Smooth muscle cell (in vitro differentiated cells): Measurements from ENCODE around the gene KPNA4. TPM values are rescaled to one million over a fixed set of nuclear protein-coding genes. Genes with fewer than 3 reads are reported as not detected.

ENCODE experiments used
- DNase-seq: peaks from one replicate; lab custom pipeline; 2025; ENCODE audit not compliant: unreplicated experiment; lab: John Stamatoyannopoulos, UW
- H2AFZ ChIP-seq: fragments of 200-600 bp; sonication (generic); 2 replicates; pipeline ENCODE4 v1.6.0; 2016; ENCODE audit warnings: antibody characterized with exemption, low read depth, mild to moderate bottlenecking
- H3F3A ChIP-seq: fragments of 200-600 bp; sonication (generic); 2 replicates; pipeline ENCODE4 v1.6.0; 2017; ENCODE audit warnings: antibody characterized with exemption, low read depth
- H3K27ac ChIP-seq: fragments of 200-600 bp; sonication (generic); 2 replicates; pipeline ENCODE4 v1.5.1; 2016; ENCODE audit warnings: low read depth, mild to moderate bottlenecking
- H3K27me3 ChIP-seq: fragments of 200-600 bp; sonication (generic); 2 replicates; pipeline ENCODE4 v1.6.1; 2016; ENCODE audit warnings: low read depth, mild to moderate bottlenecking
- H3K36me3 ChIP-seq: fragments of 200-600 bp; sonication (generic); 2 replicates; pipeline ENCODE4 v1.5.1; 2016; ENCODE audit warnings: low read depth
- H3K4me1 ChIP-seq: fragments of 200-600 bp; sonication (generic); 2 replicates; pipeline ENCODE4 v1.5.1; 2016; ENCODE audit warnings: low read depth
- H3K4me2 ChIP-seq: fragments of 200-600 bp; sonication (generic); 2 replicates; pipeline ENCODE4 v1.6.0; 2016; ENCODE audit warnings: mild to moderate bottlenecking
- H3K4me3 ChIP-seq: fragments of 200-600 bp; sonication (generic); 2 replicates; pipeline ENCODE4 v1.5.1; 2016; ENCODE audit warnings: mild to moderate bottlenecking
- H3K79me2 ChIP-seq: fragments of 200-600 bp; sonication (generic); 2 replicates; pipeline ENCODE4 v1.6.0; 2016; ENCODE audit warnings: low read depth, mild to moderate bottlenecking
- H3K9ac ChIP-seq: fragments of 200-600 bp; sonication (generic); 2 replicates; pipeline ENCODE4 v1.6.0; 2016; ENCODE audit warnings: low read depth
- H3K9me3 ChIP-seq: fragments of 200-600 bp; sonication (generic); replicated peaks from 2 replicates; pipeline ENCODE4 v1.5.1; 2016; ENCODE audit warnings: low read depth
- H4K20me1 ChIP-seq: fragments of 200-600 bp; sonication (generic); 2 replicates; pipeline ENCODE4 v1.6.0; 2016; ENCODE audit warnings: low read depth
- WGBS: methylation state at CpG from one replicate; pipeline ENCODE4 v1.1.7; 2016; ENCODE audit warnings: low lambda C conversion rate; 5-methylcytosine and 5-hydroxymethylcytosine counted together
- polyA plus RNA-seq: library from polyadenylated mRNA; unstranded; fragments of >200 nt; fragmentation: Nextera tagmentation; extraction: Ambion mirVana; gene quantifications from 2 replicates; pipeline ENCODE4 v1.2.1, GENCODE V29; 2016
- total RNA-seq: library from RNA; depleted of rRNA; stranded (reverse); fragments of >200 nt; gene quantifications from 2 replicates; pipeline ENCODE4 v1.2.3, GENCODE V29; 2014
- TF ChIP-seq, protein P1 (sequence below): fragments of 200-600 bp; sonication (generic); IDR thresholded peaks from 2 replicates; pipeline ENCODE4 v1.5.1; 2017; ENCODE audit warnings: borderline replicate concordance, mild to moderate bottlenecking, antibody characterized with exemption; ENCODE audit not compliant: insufficient read depth, poor library complexity, severe bottlenecking

The KPNA4 gene, protein sequence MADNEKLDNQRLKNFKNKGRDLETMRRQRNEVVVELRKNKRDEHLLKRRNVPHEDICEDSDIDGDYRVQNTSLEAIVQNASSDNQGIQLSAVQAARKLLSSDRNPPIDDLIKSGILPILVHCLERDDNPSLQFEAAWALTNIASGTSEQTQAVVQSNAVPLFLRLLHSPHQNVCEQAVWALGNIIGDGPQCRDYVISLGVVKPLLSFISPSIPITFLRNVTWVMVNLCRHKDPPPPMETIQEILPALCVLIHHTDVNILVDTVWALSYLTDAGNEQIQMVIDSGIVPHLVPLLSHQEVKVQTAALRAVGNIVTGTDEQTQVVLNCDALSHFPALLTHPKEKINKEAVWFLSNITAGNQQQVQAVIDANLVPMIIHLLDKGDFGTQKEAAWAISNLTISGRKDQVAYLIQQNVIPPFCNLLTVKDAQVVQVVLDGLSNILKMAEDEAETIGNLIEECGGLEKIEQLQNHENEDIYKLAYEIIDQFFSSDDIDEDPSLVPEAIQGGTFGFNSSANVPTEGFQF
- total RNA-seq (34.1 and 36.1 TPM in 2 replicates), polyA plus RNA-seq (10.9 and 12.4 TPM in 2 replicates)

DNA sequence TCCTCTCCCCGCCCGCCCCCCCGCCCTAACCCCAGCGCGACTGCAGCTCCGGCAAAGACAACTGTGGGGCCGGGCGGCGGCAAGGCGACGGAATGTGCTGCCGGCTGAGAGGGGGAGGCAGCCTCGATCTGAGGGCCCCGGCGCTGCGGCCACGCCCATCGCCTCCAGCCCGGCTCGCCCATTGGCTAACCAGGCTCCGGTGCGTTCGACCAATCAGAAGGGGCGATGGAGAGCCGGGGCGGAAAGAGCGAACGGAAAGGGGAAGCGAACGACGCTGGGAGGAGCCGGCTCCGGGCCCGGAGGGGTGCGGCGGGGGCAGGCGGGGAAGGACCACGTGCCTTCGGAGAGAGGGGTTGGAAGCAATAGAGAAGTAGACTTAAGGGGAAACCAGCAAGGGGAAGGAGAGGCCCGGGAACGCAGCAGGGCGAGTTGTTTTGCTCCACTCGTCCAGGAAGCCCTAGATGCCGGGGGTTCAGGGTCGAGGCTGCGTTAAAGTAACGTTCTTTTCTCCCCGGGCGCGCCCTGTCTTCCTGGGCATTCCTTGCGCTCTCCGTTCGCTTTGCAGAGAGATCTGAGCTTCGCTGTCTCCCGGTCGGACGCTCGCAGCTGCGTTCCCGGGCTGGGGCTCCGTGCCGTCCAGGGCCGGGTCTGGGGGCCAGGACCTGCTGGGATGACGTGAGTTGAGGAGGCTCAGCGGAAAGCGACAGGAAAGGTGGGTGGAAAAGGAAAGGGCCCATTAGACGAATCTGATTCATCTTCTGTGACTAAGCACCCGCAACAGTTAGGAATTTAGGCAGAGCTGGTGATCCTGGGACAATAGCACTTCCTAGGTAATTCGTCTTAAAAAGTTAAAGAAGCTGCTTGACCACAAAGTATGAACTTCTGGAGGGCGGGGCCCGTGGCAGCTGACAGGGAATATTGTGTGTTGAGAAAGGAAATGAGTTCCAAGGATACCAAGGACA lies at the start of gene KPNA4:
Gene KPNA4 (minus strand): TSS at position 130 of the 962 bp plus-strand sequence. CDS start 289 bp downstream, outside the sequence.
- DNase-seq, result peak; percentile 93
- TF ChIP-seq, protein P1, sequence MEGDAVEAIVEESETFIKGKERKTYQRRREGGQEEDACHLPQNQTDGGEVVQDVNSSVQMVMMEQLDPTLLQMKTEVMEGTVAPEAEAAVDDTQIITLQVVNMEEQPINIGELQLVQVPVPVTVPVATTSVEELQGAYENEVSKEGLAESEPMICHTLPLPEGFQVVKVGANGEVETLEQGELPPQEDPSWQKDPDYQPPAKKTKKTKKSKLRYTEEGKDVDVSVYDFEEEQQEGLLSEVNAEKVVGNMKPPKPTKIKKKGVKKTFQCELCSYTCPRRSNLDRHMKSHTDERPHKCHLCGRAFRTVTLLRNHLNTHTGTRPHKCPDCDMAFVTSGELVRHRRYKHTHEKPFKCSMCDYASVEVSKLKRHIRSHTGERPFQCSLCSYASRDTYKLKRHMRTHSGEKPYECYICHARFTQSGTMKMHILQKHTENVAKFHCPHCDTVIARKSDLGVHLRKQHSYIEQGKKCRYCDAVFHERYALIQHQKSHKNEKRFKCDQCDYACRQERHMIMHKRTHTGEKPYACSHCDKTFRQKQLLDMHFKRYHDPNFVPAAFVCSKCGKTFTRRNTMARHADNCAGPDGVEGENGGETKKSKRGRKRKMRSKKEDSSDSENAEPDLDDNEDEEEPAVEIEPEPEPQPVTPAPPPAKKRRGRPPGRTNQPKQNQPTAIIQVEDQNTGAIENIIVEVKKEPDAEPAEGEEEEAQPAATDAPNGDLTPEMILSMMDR, result no peak
- Histone ChIP-seq H3K36me3 (no peaks in the 10 kb centered on the region), H2AFZ (peak within 1 kb of the TSS; percentile 64), H3K27ac (peak within 1 kb of the TSS; percentile 99), H3K27me3 (no peaks in the 10 kb centered on the region), H3K4me3 (peak within 1 kb of the TSS; percentile 97), H4K20me1 (peaks cover 39% of the 10 kb centered on the region), H3K79me2 (peaks cover 42% of the 10 kb centered on the region), H3K9me3 (no peaks in the 10 kb centered on the region), H3K4me1 (peaks cover 41% of the 10 kb centered on the region), H3K4me2 (peak within 1 kb of the TSS; percentile 92), H3K9ac (peak within 1 kb of the TSS; percentile 96), H3F3A (no peaks in the 10 kb centered on the region)
- under 1% methylated on average over 62 of the region's 71 CpGs for WGBS

DNA sequence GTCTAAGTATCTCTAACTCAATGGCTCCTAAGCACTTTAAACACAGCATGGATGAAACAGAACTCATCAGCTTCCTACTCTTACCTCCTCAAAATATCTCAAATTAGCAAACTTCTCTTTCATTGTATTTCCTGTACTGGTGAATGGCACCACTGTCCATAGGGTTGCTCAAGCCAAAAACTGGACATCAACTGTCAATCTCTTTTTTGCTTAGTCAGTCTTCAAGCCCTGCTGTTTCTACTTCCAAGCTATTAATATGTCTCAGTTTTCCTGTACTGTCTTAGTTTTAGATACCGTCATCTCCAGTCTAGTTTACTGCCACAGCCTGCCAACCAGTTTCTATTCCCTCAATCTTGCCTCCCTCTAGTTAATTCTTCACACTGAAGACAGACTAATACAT lies 48.3 kb upstream of the KPNA4 start:
- no peak overlapping the region for H3K27ac ChIP-seq
- H2AFZ ChIP-seq, result no peak overlapping the region
- H3K4me3 ChIP-seq, result no peak overlapping the region
- no peak overlapping the region for H3K4me2 ChIP-seq
- DNase-seq, result no peak
- H3K4me1 ChIP-seq, result no peaks in the 10 kb centered on the region
- H3K27me3 ChIP-seq, result no peaks in the 10 kb centered on the region
- no peaks in the 10 kb centered on the region for H3K36me3 ChIP-seq
- no peaks in the 10 kb centered on the region for H3K9me3 ChIP-seq
- no peaks in the 10 kb centered on the region for H3K79me2 ChIP-seq
- H3F3A ChIP-seq, result no peaks in the 10 kb centered on the region
- TF ChIP-seq, protein P1, result no peak
- no peaks in the 10 kb centered on the region for H4K20me1 ChIP-seq
- no peak overlapping the region for H3K9ac ChIP-seq
- 95% methylated on average over 1 of the region's 1 CpG for WGBS

DNA sequence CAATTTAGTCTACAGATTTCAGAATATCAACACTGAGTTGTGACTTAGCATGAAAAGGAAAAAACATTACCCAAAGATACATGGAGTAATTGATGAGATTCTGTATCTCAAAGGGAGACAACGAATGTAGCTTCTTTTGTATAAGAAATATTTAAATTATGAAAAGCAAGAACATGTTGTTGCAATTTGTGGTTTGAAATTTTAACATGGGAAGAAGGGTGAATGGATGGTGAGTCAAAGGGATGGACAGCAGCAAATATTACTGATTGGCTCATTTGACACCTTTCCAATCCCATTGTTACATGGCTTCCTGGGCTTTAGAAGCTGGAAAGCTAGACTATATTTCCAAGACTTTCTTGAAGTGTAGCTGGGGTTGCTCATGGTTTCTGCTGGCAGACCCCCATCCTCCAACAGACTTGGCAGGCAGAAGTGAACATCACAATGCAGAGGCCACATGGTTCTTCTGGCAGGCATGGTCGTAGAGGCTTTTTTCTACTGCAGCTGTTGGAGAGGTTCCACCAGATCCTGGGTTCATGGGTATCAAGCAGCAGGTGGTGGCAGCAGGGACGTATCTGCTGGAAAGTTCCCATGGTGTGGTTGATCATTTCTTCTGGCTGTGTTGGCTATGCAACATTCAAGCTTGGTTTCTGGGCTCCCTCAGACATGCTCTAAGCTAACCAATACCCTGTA lies 47.2 kb upstream of the KPNA4 start:
- Histone ChIP-seq H3K27me3 (no peaks in the 10 kb centered on the region), H2AFZ (no peak overlapping the region), H3F3A (no peaks in the 10 kb centered on the region), H3K4me3 (no peak overlapping the region), H3K36me3 (no peaks in the 10 kb centered on the region), H3K9ac (no peak overlapping the region), H4K20me1 (no peaks in the 10 kb centered on the region), H3K9me3 (no peaks in the 10 kb centered on the region), H3K4me1 (no peaks in the 10 kb centered on the region), H3K79me2 (no peaks in the 10 kb centered on the region), H3K4me2 (no peak overlapping the region), H3K27ac (no peak overlapping the region)
- DNase-seq, result no peak
- TF ChIP-seq, protein P1, result no peak
- 83% methylated on average over 3 of the region's 3 CpGs for WGBS
